ENCODE measurements around the gene TBXT.

TBXT gene

GRCh38 chr6:166112580-166112979, 55.1 kb downstream of the TBXT start:
- DNase-seq, result peak in 1 of 3 experiments; percentile 14

DNA sequence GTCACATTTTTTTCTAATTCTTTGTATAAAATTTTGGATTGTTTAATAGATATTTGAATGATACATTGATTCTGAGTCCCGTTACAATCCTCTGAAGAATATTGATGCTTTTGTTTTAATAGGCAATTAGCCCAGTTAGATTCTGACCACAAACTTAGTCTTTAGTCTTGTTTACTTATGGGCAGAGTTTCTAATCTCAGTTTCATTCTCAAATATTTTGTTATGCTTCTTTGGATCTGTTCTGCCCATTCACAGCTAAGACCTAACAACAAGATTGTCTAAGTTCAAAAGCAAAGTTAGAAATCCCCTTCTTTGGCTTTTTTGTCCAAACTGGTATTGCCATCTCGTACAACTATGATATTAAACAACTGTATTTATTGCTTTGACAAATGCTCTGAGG, 58.0 kb downstream of the TBXT start:
- no peak for DNase-seq

Data from NCI-H1417 (cell line).